Tibial artery (tissue), 4 donors: ENCODE data around the gene ZKSCAN1.
A peak's percentile ranks its signal among the peaks of the same experiment; 100 is the strongest.
"Not testable (repeated sequence)": the region's sequence is repeated elsewhere in the genome, so short reads cannot be mapped to it uniquely, and the experiment has no call there.

Source experiments
- DNase-seq, 2 donors: peaks; one replicate each; pipeline ENCODE4 v3.0.0-alpha.2; 2019
- H3K27ac ChIP-seq, 2 donors: fragments of 200-600 bp; sonication (generic) in 1 of 2; 1 replicate in 1 of 2; 2 replicates in 1 of 2; pipeline ENCODE4 v1.5.1; 2018 to 2019; ENCODE audit warnings: mild to moderate bottlenecking in 1 of 2
- H3K27me3 ChIP-seq, 2 donors: fragments of 200-600 bp; sonication (generic) in 1 of 2; one replicate each; pipeline versions ENCODE4 v1.5.1 to v1.6.0; 2016 to 2019
- H3K36me3 ChIP-seq, 3 donors: fragments of 200-600 bp; sonication (generic) in 2 of 3; one replicate each; pipeline ENCODE4 v1.5.1; 2016 to 2019; ENCODE audit warnings: mild to moderate bottlenecking in 2 of 3
- H3K4me1 ChIP-seq, 4 donors: fragments of 200-600 bp; sonication (generic) in 2 of 4; 1 replicate in 3 of 4; 2 replicates in 1 of 4; pipeline ENCODE4 v1.5.1; 2016 to 2019
- H3K4me3 ChIP-seq, 2 donors: fragments of 200-600 bp; sonication (generic) in 1 of 2; 1 replicate in 1 of 2; 2 replicates in 1 of 2; pipeline ENCODE4 v1.5.1; 2018 to 2019; ENCODE audit warnings: mild to moderate bottlenecking in 2 of 2
- H3K9me3 ChIP-seq, 3 donors: fragments of 200-600 bp; sonication (generic) in 1 of 3; one replicate each; pipeline ENCODE4 v1.5.1; 2016 to 2019
- CTCF ChIP-seq, 2 experiments: fragments of 200-600 bp in 1 of 2; fragments of 450-650 bp in 1 of 2; IDR thresholded peaks; one replicate each; pipeline ENCODE4 v1.5.1; 2017 to 2019; ENCODE audit warnings: antibody characterized with exemption in 2 of 2, mild to moderate bottlenecking in 1 of 2, moderate library complexity in 1 of 2
- intact Hi-C: fragments of 100-400 bp; cut with DNase I; formaldehyde crosslinking; loops from one replicate; pipeline ENCODE4 v1.15.0; 2023; ENCODE audit warnings: low total_unique reads

The ZKSCAN1 gene

GRCh38 chr7:99987846-99988245 is 27.6 kb upstream of the ZKSCAN1 start:
- no peak for TF ChIP-seq CTCF (IDR thresholded peaks at IDR 0.05)
- H3K27me3 ChIP-seq, result peaks cover 0 to 23% of the 10 kb centered on the region in 2 donors
- peaks cover 0 to 8% (median 4%) of the 10 kb centered on the region in 4 donors for H3K4me1 ChIP-seq
- no peaks in the 10 kb centered on the region for H3K36me3 ChIP-seq
- H3K27ac ChIP-seq, result no peak overlapping the region
- DNase-seq, result peak in 1 of 2 donors; percentile 44
- intact Hi-C loops, result no loop called here
- no peaks in the 10 kb centered on the region for H3K9me3 ChIP-seq
- no peak overlapping the region for H3K4me3 ChIP-seq

DNA sequence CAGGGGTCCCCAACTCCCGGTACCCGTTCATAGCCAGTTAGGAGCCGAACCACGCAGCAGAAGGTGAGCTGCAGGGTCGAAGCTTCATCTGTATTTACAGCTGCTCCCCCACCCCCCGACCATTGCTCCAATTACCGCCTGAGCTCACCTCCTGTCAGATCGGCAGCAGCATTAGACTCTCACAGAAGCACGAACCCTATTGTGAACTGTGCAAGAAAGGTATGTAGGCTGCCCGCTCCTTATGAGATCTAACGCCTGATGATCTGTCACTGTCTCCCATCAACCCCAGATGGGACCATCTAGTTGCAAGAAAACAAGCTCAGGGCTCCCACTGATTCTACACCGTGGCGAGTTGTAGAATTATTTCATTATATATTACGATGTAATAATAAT is 24.9 kb upstream of the ZKSCAN1 start:
- TF ChIP-seq CTCF (IDR thresholded peaks at IDR 0.05), result no peak
- peaks cover 0 to 8% (median 4%) of the 10 kb centered on the region in 4 donors for H3K4me1 ChIP-seq
- DNase-seq, result no peak
- no peaks in the 10 kb centered on the region for H3K36me3 ChIP-seq
- no peaks in the 10 kb centered on the region for H3K9me3 ChIP-seq
- H3K4me3 ChIP-seq, result peak overlapping the region; percentile 14 to 40
- H3K27me3 ChIP-seq, result peaks cover 0 to 15% of the 10 kb centered on the region in 2 donors
- intact Hi-C loops, result loop anchor here (10.0 kb wide), 1 partner anchor 76 kb away; the partner anchor contains the start of gene TRIM4
- no peak overlapping the region for H3K27ac ChIP-seq

GRCh38 chr7:99991543-99991942 is 23.9 kb upstream of the ZKSCAN1 start:
- DNase-seq, H3K4me1 ChIP-seq, H3K4me3 ChIP-seq, H3K9me3 ChIP-seq, H3K36me3 ChIP-seq, H3K27ac ChIP-seq: not testable (repeated sequence)
- intact Hi-C loops, result loop anchor here (10.0 kb wide), 1 partner anchor 77 kb away; the partner anchor contains the start of gene TRIM4
- H3K27me3 ChIP-seq, result peaks cover 0 to 15% of the 10 kb centered on the region in 2 donors

- H3K27ac ChIP-seq, result no peak overlapping the region
Observed at GRCh38 chr7:99992330-99993038, 22.9 kb upstream of the ZKSCAN1 start.

GRCh38 chr7:99994819-99995218 is 20.6 kb upstream of the ZKSCAN1 start:
- no peak for TF ChIP-seq CTCF (IDR thresholded peaks at IDR 0.05)

More at GRCh38 chr7:99992330-99993038, 22.9 kb upstream of the ZKSCAN1 start:
- Histone ChIP-seq H3K36me3 (no peaks in the 10 kb centered on the region), H3K9me3 (no peaks in the 10 kb centered on the region), H3K4me1 (peaks cover 0 to 14% (median 7%) of the 10 kb centered on the region in 4 donors), H3K4me3 (no peak overlapping the region), H3K27me3 (peaks cover 0 to 15% of the 10 kb centered on the region in 2 donors)
- DNase-seq, result no peak
- intact Hi-C loops, result loop anchor here (10.0 kb wide), 1 partner anchor 78 kb away; the partner anchor contains the start of gene TRIM4
- TF ChIP-seq CTCF (IDR thresholded peaks at IDR 0.05), result no peak

More at GRCh38 chr7:99994819-99995218, 20.6 kb upstream of the ZKSCAN1 start:
- no peaks in the 10 kb centered on the region for H3K36me3 ChIP-seq
- H3K27ac ChIP-seq, result no peak overlapping the region
- H3K27me3 ChIP-seq, result peaks cover 0 to 15% of the 10 kb centered on the region in 2 donors
- no peak for DNase-seq
- H3K9me3 ChIP-seq, result no peaks in the 10 kb centered on the region
- H3K4me3 ChIP-seq, result no peak overlapping the region
- intact Hi-C loops, result loop anchor here (10.0 kb wide), 1 partner anchor 80 kb away; the partner anchor contains the start of gene TRIM4
- peaks cover 0 to 19% (median 9%) of the 10 kb centered on the region in 4 donors for H3K4me1 ChIP-seq
